Measurements from ENCODE around the gene ZFP90. TPM values are rescaled to one million over a fixed set of nuclear protein-coding genes. Genes with fewer than 3 reads are reported as not detected.
"Not testable (repeated sequence)": the region's sequence is repeated elsewhere in the genome, so short reads cannot be mapped to it uniquely, and the experiment has no call there.

Gene ZFP90
- total RNA-seq, 1 experiment from 2014 or later: 32.5 TPM

DNA sequence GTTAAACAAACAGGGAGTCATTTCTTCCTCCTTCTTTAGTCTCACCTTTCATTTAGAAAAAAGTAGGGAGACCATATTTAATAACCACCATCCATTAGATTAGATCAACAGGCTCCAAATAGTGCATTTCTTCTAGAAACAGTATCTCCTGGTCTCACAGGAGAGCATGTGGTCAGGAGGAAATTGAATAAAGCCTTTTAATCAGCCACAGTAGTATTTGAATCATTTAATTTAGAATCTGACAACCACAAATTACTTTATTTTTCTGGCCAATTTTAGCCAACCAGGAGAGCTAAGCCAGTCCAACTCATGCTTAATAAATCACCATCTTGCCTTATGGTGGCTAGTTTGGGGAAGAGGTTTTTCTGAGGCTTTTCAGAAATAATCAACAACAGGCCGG lies 26.3 kb upstream of the ZFP90 start:
- in situ Hi-C loops (cut with HindIII; ENCODE audit: low sequenced_read_pairs): no loop called here
- DNase-seq (ENCODE audit: low spot score): no peak

DNA sequence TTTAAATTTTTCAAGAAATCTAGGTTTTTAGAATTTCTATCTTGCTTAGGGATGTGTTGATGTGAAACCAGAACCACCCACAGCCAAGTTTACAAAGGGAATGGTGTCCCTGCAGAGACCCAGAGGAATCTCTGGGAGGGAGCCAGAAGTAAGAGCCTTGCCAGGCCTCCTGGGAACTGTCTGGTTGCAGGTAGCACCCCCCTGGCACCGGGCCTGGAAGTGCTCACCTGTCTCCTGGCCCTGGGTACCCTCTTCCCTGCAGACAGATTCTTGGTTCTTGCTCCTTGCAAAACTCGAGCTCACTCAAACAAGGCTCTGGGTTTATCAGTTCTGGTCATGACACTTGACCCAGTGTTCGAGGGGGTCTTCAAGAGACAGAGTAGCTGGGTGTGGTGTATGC lies 24.6 kb upstream of the ZFP90 start:
- no peak for DNase-seq (ENCODE audit: low spot score)
- in situ Hi-C loops (cut with HindIII; ENCODE audit: low sequenced_read_pairs): no loop called here

DNA sequence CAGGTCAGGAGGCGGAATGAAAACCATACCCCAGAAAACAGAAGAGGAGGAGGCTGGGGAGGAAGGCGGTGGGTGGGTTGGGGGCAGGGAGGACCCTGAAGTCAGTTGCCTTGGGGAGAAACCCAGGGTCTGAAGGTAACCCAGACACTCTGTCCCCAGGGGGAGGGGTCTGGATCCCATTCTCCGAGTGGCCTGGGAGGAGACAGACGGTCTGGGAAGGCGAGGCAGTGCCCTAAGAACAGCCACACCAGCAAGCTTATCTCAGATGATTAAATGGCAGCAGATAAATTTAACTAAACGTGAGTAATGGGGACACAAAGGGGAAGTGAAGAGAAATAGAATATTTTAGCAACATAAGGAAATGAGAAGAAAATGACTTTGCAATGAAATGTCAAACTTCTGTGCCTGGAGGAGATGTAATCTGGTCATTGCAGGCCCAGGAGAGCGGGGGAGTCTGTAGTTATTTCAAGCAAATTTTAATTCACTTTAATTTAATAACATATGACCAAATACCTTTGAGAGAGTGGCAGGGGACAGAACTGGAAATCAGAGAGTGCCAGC lies 21.4 kb upstream of the ZFP90 start:
- in situ Hi-C loops (cut with HindIII; ENCODE audit: low sequenced_read_pairs): no loop called here
- DNase-seq (ENCODE audit: low spot score): no peak

DNA sequence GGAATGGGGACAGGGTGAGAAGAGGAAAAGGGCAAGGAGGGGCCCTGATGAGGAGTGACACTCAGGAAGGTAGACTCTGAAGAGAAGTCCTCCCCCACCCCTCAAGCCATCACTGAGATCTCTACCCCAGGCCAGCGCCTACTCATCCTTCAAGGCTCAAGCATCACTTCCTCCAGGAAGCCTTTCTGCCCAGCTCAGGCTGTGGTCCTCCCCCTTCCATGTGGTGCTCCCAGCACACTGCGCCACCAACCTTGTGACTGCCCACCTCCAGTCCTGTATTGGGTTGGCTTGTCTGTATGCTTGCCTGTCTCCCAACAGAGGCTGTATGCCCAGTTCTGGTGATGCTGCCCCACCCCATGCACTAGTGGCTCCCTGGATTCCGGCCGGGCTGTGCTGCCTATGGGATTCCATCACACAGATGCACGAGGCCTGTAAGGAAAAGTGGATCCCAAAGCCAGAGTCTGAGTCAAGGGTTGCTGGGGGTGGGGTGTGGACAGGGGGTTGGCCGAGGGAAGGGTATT lies 19.8 kb upstream of the ZFP90 start:
- in situ Hi-C loops (cut with HindIII; ENCODE audit: low sequenced_read_pairs): no loop called here
- DNase-seq (ENCODE audit: low spot score): no peak

DNA sequence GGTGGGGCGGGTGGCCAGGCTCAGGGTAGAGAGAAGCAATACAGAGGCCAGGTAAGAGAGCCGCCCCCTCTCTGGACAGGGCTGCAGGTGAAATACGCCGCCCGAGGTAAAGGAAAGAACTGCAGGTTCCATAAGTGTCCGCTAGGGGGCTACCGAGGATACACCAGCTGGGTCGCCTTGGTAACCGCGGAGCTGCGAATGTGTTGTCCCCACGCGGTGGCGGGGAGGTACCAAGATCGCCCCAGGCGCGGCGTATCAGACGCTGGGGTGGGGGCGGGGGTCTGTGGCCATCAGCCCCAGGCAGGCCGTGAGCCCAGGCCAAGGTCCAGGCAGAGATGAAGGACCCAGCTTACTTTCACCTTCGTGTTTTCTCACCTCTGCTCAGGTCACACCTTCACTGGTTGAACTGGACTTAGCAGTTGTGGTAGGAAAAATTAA lies 18.4 kb upstream of the ZFP90 start:
- peak; percentile 84 for DNase-seq (ENCODE audit: low spot score)
- in situ Hi-C loops (cut with HindIII; ENCODE audit: low sequenced_read_pairs): no loop called here

DNA sequence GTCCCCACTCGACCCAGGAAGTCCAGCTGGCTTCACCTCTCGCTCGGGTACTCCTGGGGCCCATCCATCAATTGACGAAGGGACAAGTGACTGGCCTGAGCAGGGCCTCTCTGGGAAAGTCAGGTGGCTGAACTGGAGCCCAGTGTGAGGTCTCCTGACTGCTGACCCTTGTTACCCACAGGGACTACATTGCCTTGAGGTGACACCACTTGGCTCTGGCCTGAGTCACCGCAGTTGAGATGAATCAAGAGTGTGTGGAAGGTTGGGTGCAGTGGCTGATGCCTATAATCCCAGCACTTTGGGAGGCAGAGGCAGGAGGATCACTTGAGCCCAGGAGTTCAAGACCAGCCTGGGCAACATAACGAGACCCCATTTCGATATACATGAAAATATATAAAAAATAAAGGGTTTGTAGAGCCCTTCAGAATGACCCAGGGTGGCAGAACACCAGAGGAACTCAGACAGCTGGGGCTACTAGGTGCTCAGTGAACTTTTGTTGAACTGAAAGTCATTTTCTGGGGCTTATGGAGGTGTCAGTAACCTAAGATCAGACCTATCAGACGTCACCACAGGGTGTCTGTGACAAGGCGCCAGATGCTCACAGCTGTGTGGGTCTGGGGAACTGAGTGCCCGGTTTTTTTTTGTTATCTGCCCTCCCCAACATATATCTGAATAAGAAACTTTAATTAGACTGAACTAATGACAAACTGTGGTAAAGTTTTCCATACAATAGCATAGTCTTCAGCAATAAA lies 14.8 kb upstream of the ZFP90 start:
- DNase-seq (ENCODE audit: low spot score): no peak

DNA sequence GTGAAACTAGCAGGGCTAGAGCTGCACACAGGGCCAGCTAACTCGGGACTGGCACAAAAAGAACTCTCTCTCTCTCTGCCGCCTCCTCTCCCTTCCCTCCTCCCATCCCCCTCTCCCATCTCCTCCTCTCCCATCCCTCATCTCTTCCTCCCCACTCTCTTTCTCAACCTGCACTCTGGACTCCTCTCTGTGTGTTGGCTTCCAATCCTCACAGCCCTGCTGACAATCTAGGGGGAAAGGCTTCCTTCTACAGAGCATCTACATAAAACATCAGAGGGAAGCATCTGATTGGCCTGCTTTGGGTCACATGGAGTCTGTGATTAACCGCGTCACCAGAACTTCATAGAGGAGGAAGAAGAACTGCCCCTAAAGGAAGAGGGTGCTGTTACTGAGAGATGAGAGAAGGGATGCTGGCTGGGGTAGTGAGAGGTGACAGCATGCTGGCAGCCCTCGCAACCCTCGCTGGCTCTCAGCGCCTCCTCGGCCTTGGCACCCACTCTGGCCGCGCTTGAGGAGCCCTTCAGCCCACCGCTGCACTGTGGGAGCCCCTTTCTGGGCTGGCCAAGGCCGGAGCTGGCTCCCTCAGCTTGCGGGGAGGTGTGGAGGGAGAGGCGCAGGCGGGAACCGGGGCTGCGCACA lies 12.8 kb upstream of the ZFP90 start:
- in situ Hi-C loops (cut with HindIII; ENCODE audit: low sequenced_read_pairs): no loop called here
- no peak for DNase-seq (ENCODE audit: low spot score)

More for the DNA sequence above, 14.8 kb upstream of the ZFP90 start:
- in situ Hi-C loops (cut with HindIII; ENCODE audit: low sequenced_read_pairs): no loop called here

DNA sequence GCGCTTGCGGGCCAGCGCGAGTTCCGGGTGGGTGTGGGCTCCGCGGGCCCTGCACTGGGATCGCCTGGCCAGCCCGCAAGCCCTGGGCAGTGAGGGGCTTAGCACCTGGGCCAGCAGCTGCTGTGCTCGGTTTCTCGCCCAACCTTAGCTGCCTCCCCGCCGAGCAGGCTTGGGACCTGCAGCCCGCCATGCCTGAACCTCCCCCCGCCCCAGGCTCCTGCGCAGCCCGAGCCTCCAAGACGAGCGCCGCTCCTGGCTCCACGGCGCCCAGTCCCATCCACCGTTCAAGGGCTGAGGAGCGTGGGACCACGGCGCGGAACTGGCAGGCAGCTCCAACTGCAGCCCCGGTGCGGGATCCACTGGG lies 12.3 kb upstream of the ZFP90 start:
- in situ Hi-C loops (cut with HindIII; ENCODE audit: low sequenced_read_pairs): no loop called here
- no peak for DNase-seq (ENCODE audit: low spot score)

DNA sequence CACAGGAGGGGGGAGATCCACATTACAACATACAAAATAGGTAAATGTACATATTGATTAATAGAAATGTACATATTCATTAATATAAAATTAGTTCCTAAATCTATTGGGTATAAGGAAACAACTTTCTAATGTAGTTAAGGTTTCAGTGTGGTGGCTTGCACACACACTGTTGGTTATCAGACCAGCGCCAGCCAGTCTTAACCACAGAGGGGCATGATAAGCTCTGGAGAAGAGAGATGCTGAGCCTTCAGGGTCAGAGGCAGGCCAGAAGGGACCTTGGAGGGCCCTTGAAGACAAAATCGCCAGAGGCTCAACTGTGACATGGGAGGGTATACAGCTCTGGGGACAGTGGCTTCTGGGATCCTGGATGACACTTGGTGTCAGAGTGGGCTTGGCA lies 10.9 kb upstream of the ZFP90 start:
- in situ Hi-C loops (cut with HindIII; ENCODE audit: low sequenced_read_pairs): no loop called here
- no peak for DNase-seq (ENCODE audit: low spot score)

DNA sequence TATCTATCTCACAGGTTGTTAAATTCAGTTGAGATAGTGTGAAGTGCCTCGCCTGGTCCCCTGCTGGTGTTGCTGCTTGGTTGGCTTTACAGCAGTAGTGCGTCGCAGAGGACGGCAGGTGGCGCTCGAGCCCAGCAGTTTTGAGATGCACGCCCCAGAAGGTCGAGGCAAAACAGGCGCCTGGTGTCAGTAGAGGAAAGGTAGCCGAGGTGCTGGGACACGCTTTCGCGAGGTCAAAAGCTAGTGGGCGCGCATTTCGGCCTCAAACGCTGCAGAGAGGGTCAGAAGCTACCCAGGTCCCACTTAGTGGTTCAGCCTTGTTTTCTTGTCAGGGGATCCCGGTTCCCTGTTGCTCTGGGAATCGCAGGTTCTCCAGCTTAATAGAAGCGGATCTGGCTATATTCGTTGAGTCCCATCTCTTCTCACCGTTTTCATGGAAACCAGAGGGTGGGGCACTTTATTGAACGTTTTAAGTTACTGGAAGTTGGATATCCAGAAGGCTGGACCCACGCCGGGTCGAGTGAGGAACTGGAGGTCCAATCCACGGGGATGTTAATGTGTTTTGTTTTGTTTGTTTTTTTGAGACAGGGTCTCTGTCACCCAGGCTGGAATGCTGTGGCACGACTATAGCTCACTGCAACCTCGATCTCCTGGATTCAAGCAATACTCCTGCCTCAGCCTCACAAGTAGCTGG lies 10.3 kb upstream of the ZFP90 start:
- DNase-seq (ENCODE audit: low spot score): peak; percentile 91
- in situ Hi-C loops (cut with HindIII; ENCODE audit: low sequenced_read_pairs): no loop called here

DNA sequence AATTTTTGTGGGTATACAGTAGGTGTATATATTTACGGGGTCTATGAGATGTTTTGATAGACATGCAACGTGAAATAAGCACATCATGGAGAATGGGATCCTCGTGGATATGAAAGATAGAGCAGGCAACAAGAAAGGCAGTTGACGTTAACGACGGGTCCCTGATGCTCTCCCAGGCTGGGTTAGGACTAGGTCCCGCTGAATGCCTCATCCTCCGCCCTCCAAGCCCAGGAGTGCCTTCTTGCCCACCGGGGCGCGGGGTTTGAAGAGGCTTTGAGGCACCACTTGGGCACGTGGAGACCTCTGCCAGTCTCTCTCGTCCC lies 9.5 kb upstream of the ZFP90 start:
- DNase-seq (ENCODE audit: low spot score): no peak
- in situ Hi-C loops (cut with HindIII; ENCODE audit: low sequenced_read_pairs): no loop called here

DNA sequence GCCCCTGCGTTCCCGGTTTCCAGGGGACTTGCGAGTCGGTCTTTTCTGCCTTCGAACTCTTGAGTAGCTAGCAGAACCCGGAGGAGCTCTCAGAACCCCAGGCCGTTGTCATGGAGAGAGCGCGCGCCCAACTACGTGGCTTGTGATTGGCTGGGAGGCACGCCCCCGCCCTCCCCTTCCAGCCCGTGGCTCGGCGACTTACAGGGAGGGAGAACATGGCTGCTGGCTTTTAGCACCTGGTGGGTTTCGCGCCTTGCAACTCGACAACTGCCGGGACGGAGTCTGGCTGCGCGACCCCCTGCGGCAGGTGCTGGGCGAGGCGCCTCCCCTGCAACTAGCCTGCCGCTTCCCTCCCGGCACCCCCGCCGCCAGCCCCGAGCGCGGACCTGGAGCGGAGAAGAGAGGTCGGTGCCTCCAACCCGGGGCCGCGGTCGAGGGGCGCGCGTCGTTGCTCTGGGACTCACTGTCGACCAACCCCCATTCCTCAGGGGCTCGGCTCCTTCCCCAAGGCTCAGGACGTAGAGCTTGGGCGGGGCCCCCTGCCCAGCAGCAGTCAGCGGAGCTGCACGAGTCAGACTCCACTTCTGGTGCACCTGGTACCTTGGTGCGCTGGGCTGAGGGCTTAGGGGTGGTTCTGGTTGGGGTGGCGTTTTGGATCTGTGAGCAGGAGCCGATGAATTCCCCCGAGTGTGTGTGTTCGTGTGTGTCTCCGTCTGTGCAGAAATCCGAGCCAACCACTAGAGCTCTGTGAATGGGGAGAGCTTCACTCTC lies 9.0 kb upstream of the ZFP90 start:
- in situ Hi-C loops (cut with HindIII; ENCODE audit: low sequenced_read_pairs): no loop called here
- peak; percentile 95 for DNase-seq (ENCODE audit: low spot score)

DNA sequence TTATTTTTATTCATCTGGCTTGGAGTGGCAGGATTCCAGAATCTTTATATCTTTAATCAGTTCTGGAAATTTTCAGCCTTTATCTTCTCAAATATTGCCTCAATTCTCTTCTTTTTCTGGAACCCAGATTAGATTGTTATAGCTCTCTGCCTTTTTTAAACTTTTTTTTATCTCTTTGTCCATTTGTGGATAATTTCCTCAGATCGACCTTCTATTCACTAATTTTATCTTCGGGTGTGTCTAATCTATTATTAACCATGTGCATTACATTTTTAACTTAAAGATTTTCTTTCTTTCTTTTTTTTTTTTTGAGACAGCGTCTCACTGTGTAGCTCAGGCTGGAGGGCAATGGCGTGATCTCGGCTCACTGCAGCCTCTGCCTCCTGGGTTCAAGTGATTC lies 5.2 kb upstream of the ZFP90 start:
- in situ Hi-C loops (cut with HindIII; ENCODE audit: low sequenced_read_pairs): no loop called here
- DNase-seq (ENCODE audit: low spot score): no peak

DNA sequence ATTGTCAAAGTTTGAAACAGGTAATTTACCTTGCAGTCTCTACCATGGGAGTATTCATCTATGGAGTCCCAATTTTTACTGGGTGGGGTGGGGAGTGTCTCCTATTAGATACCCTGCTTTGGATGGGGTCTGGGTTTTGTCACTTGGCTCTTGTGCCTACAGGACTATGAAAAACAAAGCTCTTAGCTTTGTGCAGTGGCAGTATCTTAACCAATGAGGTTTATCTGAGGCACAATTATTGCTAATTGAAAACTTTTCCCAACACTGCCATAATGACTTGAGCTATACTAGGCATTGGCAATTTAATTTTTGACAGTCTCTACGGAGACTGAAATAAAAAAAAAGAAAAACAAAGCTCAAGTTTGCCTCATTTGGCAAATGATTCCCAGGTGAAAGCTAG lies 3.8 kb upstream of the ZFP90 start:
- in situ Hi-C loops (cut with HindIII; ENCODE audit: low sequenced_read_pairs): no loop called here
- no peak for DNase-seq (ENCODE audit: low spot score)

DNA sequence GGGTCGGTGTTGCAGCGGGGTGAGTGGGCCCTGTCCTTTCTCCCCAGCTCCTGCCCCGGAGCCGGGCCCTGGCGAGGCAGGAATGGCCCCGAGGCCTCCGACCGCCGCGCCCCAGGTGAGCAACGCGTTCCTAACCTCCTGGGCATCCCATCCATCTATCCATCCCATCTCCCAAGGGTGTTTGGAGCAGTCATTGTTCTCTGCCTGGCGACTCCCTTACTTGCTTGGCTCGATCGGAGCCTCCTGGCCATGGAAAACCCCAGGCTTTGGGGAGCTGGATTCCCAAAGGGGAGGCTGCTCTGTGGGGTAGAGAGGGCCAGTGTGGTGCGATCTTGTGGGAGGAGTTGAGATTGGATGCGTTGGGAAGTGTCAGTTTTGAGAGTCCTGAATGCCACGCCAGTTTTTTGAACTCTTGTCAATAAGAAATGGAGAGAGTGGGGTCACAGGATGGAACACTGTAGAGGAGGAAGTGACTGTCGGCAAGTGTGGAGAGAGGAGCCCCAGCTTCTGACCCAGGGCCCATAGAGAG lies 684 bp downstream of the ZFP90 start:
- in situ Hi-C loops (cut with HindIII; ENCODE audit: low sequenced_read_pairs): no loop called here
- peak; percentile 26 for DNase-seq (ENCODE audit: low spot score)

DNA sequence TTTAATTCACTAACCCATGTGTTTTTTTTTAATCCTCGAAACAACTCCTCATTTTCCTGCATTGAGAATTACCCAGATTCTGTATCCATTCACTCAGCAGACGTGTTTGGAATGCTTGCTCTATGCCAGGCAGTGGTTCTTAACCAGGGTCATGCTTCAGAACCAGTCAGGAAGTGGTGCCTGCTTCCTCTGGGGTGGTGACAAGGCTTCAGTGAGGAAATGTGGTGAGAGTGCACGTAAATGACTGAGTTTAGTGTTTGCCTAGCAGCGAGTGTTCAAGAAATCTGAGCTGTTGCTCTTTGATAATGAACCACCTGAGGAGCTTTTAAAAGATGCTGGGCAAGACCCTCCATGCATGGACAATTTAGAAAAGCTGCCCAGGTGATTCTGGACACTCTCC lies 9.9 kb downstream of the ZFP90 start:
- DNase-seq (ENCODE audit: low spot score): no peak
- in situ Hi-C loops (cut with HindIII; ENCODE audit: low sequenced_read_pairs): no loop called here

DNA sequence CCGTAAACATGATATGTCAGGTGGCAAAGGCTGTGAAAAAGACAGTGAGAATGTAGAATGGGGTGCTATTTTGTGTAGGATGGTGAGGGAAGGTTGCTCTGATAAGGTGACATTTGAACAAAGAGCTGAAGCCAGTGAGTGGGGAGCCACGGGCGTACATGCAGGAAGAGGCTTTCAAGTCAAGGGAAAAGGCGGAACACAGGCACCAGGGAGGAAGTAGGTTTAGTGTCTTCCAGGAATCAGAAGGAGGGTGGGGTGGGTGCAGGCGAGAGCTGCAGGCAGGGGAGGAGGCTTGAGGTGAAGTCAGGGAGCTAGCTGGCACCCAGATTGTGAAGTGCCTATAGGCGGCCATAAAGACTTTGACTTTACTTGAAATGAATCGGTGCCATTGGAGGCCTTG lies 14.1 kb downstream of the ZFP90 start:
- no peak for DNase-seq (ENCODE audit: low spot score)
- in situ Hi-C loops (cut with HindIII; ENCODE audit: low sequenced_read_pairs): no loop called here

DNA sequence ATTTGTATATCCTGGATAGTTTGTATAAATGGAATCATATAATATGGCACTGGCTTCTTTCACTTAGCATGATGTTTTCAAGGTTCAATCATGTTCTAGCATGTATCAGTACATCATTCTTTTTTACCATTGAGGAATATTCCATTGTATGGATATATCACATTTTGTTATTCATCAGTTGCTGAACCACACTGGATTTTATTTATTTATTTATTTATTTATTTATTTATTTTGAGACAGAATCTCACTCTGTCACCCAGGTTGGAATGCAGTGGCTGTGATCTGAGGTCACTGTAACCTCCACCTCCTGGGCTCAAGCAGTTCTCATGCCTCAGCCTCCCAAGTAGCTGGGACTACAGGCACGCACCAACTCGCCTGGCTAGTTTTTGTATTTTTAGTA lies 21.2 kb downstream of the ZFP90 start:
- in situ Hi-C loops (cut with HindIII; ENCODE audit: low sequenced_read_pairs); DNase-seq (ENCODE audit: low spot score): not testable (repeated sequence)
